Measurements from ENCODE around the gene SPECC1.

- TF ChIP-seq CTCF (conservative IDR thresholded peaks at IDR 0.05) (no peak), EZH2 (IDR thresholded peaks at IDR 0.05; ENCODE audit: low read depth) (no peak)
Measured at GRCh38 chr17:20087538-20088250, 78.5 kb downstream of the SPECC1 start.

All from PC-9 (cell line).